Tibial artery (tissue), 4 donors: ENCODE data around the gene ZMIZ1.
"Not testable (repeated sequence)": the region's sequence is repeated elsewhere in the genome, so short reads cannot be mapped to it uniquely, and the experiment has no call there.

Experiments used
- DNase-seq, 2 donors: peaks; one replicate each; pipeline ENCODE4 v3.0.0-alpha.2; 2019
- H3K27ac ChIP-seq, 2 donors: fragments of 200-600 bp; sonication (generic) in 1 of 2; 1 replicate in 1 of 2; 2 replicates in 1 of 2; pipeline ENCODE4 v1.5.1; 2018 to 2019; ENCODE audit warnings: mild to moderate bottlenecking in 1 of 2
- H3K27me3 ChIP-seq, 2 donors: fragments of 200-600 bp; sonication (generic) in 1 of 2; one replicate each; pipeline versions ENCODE4 v1.5.1 to v1.6.0; 2016 to 2019
- H3K36me3 ChIP-seq, 3 donors: fragments of 200-600 bp; sonication (generic) in 2 of 3; one replicate each; pipeline ENCODE4 v1.5.1; 2016 to 2019; ENCODE audit warnings: mild to moderate bottlenecking in 2 of 3
- H3K4me1 ChIP-seq, 4 donors: fragments of 200-600 bp; sonication (generic) in 2 of 4; 1 replicate in 3 of 4; 2 replicates in 1 of 4; pipeline ENCODE4 v1.5.1; 2016 to 2019
- H3K4me3 ChIP-seq, 2 donors: fragments of 200-600 bp; sonication (generic) in 1 of 2; 1 replicate in 1 of 2; 2 replicates in 1 of 2; pipeline ENCODE4 v1.5.1; 2018 to 2019; ENCODE audit warnings: mild to moderate bottlenecking in 2 of 2
- H3K9me3 ChIP-seq, 3 donors: fragments of 200-600 bp; sonication (generic) in 1 of 3; one replicate each; pipeline ENCODE4 v1.5.1; 2016 to 2019
- intact Hi-C: fragments of 100-400 bp; cut with DNase I; formaldehyde crosslinking; loops from one replicate; pipeline ENCODE4 v1.15.0; 2023; ENCODE audit warnings: low total_unique reads
- TF ChIP-seq, protein P1 (sequence below), 2 experiments: fragments of 200-600 bp in 1 of 2; fragments of 450-650 bp in 1 of 2; IDR thresholded peaks; one replicate each; pipeline ENCODE4 v1.5.1; 2017 to 2019; ENCODE audit warnings: antibody characterized with exemption in 2 of 2, mild to moderate bottlenecking in 1 of 2, moderate library complexity in 1 of 2

ZMIZ1 gene

DNA sequence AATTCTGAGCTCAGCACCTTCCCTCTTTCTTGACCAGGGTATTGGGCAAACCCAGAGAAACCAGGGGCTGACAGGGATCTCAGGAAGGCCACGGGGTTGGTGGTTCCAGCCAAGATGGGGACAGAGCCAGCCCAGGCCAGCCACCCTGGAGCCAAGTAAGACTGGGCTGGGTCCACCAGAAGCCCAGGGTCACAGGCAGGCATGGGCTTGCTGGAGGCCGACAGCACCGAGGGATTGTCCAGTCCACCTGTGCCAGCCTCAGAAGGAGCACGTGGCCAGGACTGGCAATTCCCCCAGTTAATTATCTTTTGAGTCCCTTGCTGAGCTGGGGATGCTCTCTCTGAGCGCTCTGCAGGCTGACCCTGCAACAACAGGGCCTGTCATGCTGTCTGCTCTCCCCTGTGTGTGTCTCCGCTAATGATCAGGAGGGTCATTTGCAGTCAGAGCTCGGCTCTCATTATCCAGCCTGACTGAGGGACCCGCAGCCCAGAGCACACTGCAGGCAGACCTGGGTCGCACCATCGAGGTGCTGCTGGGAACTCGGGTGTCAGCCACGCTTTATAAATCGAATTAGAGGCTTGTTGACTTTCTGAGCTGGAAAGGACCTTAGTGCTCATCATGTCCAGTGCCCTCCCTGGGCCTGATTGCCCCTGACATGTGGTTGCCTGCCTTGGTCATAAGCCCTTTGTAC is 209.0 kb downstream of the ZMIZ1 start:
- Histone ChIP-seq H3K4me1 (peaks cover 0 to 36% (median 32%) of the 10 kb centered on the region in 4 donors), H3K27me3 (no peaks in the 10 kb centered on the region), H3K27ac (no peak overlapping the region), H3K9me3 (no peaks in the 10 kb centered on the region), H3K4me3 (no peak overlapping the region), H3K36me3 (peaks cover 12 to 48% (median 36%) of the 10 kb centered on the region in 3 donors)
- no peak for DNase-seq
- intact Hi-C loops: no loop called here
- TF ChIP-seq, protein P1, sequence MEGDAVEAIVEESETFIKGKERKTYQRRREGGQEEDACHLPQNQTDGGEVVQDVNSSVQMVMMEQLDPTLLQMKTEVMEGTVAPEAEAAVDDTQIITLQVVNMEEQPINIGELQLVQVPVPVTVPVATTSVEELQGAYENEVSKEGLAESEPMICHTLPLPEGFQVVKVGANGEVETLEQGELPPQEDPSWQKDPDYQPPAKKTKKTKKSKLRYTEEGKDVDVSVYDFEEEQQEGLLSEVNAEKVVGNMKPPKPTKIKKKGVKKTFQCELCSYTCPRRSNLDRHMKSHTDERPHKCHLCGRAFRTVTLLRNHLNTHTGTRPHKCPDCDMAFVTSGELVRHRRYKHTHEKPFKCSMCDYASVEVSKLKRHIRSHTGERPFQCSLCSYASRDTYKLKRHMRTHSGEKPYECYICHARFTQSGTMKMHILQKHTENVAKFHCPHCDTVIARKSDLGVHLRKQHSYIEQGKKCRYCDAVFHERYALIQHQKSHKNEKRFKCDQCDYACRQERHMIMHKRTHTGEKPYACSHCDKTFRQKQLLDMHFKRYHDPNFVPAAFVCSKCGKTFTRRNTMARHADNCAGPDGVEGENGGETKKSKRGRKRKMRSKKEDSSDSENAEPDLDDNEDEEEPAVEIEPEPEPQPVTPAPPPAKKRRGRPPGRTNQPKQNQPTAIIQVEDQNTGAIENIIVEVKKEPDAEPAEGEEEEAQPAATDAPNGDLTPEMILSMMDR (IDR thresholded peaks at IDR 0.05): no peak

DNA sequence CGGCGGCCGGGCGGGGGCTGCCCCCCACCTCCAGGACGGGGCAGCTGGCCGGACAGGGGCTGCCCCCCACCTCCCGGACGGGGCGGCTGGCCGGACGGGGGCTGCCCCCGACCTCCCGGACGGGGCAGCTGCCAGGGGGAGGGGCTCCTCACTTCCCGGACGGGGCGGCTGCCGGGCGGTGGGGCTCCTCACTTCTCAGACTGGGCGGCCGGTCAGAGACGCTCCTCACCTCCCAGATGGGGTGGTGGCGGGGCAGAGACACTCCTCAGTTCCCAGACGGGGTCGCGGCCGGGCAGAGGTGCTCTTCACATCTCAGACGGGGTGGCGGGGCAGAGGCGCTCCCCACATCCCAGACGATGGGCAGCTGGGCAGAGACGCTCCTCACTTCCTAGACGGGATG is 210.3 kb downstream of the ZMIZ1 start:
- H3K9me3 ChIP-seq, intact Hi-C loops, H3K27ac ChIP-seq, DNase-seq, H3K27me3 ChIP-seq, H3K4me3 ChIP-seq: not testable (repeated sequence)
- Histone ChIP-seq H3K4me1 (peaks cover 0 to 23% (median 21%) of the 10 kb centered on the region in 4 donors), H3K36me3 (peaks cover 12 to 49% (median 36%) of the 10 kb centered on the region in 3 donors)

DNA sequence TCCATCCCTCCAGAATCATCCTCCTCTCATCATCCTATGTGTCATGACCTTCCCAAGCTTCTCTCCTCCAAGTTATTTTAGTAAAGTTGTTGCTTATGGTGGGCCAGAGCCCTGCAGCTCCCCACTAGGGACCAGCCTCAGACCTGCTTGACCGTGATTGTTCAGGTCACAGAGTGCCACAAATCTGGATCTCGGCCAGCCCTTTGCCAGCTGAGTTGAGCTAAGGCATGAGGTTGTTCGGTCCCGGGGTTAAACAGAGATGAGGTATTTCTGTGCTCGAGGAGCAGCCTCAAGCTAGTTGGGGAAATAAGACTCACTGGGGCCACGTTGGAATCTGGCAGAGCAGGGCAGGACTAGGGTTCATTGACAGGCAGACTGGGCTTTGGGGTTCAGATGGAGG is 212.2 kb downstream of the ZMIZ1 start:
- Histone ChIP-seq H3K9me3 (no peaks in the 10 kb centered on the region), H3K4me3 (no peak overlapping the region), H3K36me3 (peaks cover 12 to 61% (median 41%) of the 10 kb centered on the region in 3 donors), H3K27ac (no peak overlapping the region), H3K27me3 (no peaks in the 10 kb centered on the region), H3K4me1 (peaks cover 0 to 14% (median 6%) of the 10 kb centered on the region in 4 donors)
- intact Hi-C loops: no loop called here
- TF ChIP-seq, protein P1 (IDR thresholded peaks at IDR 0.05): no peak
- DNase-seq: no peak

DNA sequence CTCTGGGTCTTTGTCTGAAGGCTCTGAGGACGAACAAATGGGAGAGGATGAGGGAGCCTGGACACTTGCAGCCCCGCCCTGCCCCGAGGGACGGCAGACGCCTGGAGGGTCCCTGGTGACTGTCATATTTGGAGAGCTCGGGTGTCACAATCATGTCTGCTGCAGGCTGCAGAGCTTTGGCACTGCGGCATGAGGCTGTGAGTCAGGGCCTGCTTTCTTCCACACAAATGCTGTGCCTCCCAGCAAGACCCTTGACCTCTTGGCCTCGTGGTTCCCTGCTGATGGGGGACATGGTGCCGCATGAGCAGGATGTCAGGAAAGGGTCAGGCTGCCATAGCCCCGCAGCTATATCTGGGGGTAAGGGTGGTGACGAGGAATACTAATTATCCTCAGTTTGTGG is 213.6 kb downstream of the ZMIZ1 start:
- Histone ChIP-seq H3K27me3 (no peaks in the 10 kb centered on the region), H3K36me3 (peaks cover 9 to 53% (median 35%) of the 10 kb centered on the region in 3 donors), H3K4me3 (no peak overlapping the region), H3K27ac (no peak overlapping the region), H3K4me1 (peaks cover 0 to 23% (median 7%) of the 10 kb centered on the region in 4 donors), H3K9me3 (no peaks in the 10 kb centered on the region)
- TF ChIP-seq, protein P1 (IDR thresholded peaks at IDR 0.05): no peak
- intact Hi-C loops: no loop called here
- no peak for DNase-seq

DNA sequence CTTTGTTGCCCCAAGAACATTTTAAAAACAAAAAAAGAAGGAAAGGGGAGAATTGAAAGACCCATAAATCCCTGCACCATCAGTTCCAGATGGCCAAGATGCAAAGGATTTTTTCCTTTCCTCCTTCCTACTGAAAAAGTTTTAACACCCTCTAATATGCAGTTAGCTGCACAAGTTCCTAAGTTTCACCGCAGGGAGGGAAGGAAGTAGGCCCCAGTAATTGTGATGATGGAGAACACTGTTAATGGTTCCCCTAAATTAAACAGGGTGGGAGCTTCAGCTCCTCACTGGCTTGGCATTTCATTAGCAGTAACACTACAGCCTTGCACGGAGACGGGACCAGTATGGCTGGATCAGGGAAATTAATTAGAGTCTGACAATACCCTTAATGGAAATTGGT is 214.8 kb downstream of the ZMIZ1 start:
- Histone ChIP-seq H3K9me3 (no peaks in the 10 kb centered on the region), H3K4me3 (no peak overlapping the region), H3K27me3 (no peaks in the 10 kb centered on the region), H3K27ac (no peak overlapping the region), H3K4me1 (peaks cover 0 to 23% (median 10%) of the 10 kb centered on the region in 4 donors), H3K36me3 (peaks cover 0 to 55% (median 31%) of the 10 kb centered on the region in 3 donors)
- intact Hi-C loops: no loop called here
- TF ChIP-seq, protein P1 (IDR thresholded peaks at IDR 0.05): no peak
- DNase-seq: no peak

DNA sequence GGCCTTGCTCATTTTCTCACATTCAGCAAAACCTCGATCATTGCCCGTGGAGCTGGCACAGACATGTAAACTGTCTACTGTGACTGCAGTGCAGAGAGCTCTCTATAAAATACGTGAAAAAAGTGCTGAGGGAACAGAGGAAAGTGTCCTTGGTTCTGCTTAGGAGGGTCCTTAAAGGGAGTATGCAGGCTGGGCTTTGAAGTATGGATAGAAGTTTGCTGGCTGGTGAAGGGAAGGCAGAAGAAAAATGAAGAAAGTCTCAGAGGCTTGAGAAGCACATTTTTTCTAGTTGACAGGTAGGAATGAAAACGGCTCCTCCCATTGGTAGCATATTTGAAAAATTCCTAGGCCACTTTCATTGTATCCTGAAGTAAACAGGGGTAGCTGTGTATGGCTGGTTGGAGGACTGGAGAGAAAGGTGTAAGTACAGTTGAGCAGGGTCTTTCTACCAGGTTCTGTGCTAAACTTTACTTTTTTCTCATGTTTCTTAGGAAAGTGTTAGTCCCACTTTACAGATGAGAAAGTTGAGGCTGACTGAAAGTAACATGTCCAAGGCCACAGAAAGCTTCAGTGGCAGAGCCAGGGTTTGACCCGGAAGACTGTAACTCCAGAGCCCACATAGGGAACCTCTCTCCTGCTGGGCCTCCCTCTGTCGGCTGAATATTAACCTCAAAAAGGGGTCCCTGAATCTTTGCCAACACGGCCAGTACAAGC is 215.5 kb downstream of the ZMIZ1 start:
- intact Hi-C loops: no loop called here
- Histone ChIP-seq H3K4me1 (peaks cover 0 to 23% (median 10%) of the 10 kb centered on the region in 4 donors), H3K9me3 (no peaks in the 10 kb centered on the region), H3K27me3 (no peaks in the 10 kb centered on the region), H3K27ac (no peak overlapping the region), H3K4me3 (no peak overlapping the region), H3K36me3 (peaks cover 0 to 56% (median 33%) of the 10 kb centered on the region in 3 donors)
- TF ChIP-seq, protein P1 (IDR thresholded peaks at IDR 0.05): no peak
- no peak for DNase-seq
